ENCODE results near the gene HGFAC.

Gene HGFAC

DNA sequence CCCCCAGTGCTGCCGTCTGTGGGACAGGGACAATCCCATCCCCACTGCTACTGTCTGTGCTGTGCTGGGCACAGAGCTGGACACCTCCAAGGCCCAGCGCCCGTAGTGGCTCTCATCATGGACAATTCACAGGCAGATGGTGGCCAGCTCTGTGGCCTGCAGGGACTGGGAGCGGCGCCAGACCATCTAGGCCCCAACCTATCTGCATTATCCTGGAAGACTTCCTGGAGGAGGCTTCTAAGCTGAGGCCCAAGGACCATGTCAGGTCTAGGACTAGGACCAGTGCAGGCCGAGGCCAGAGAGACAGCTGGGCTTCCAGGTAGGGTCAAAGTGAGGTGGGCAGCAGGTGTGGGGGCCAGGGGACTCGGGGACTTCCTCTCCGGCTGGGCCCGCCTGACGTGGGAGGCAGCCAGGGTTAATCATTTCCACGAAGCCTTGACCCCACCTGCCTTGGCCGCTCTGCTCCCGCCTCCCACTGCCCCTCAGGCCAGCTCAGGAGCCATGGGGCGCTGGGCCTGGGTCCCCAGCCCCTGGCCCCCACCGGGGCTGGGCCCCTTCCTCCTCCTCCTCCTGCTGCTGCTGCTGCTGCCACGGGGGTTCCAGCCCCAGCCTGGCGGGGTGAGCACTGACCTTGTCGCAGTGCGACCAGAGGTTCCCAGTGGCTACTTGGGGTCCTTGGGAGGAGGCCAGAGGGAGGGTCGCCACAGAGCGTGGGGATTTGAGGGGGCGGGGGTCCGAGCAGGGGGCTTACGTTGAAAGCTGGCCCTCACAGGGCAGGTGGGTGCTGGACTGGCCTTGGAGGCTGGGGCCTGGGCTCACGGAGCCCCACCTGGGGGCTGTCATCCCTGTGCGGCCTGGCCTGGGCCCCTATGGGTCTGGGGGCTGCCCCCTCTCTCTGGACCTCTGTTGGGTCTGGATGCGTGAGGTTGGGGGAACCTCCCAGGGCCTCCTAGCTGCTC, at the start of gene HGFAC:
Gene HGFAC (plus strand): TSS at position 468 of the 959 bp plus-strand sequence. CDS start 34 bp downstream, at position 502.
- no peak within 1 kb of the TSS for H3K4me3 ChIP-seq (ENCODE audit: low read length)
- H3K9ac ChIP-seq (ENCODE audit: low read length), result no peak within 1 kb of the TSS
- H3K27ac ChIP-seq (ENCODE audit: low read length), result no peak within 1 kb of the TSS
- no peaks in the 10 kb centered on the region for H3K4me1 ChIP-seq (ENCODE audit: control insufficient read depth, low read depth, low read length)
- no peaks in the 10 kb centered on the region for H3K27me3 ChIP-seq (ENCODE audit: control insufficient read depth, insufficient read depth, low read length)
- no peaks in the 10 kb centered on the region for H3K9me3 ChIP-seq (ENCODE audit: control insufficient read depth, low read depth, low read length)
- H3K36me3 ChIP-seq (ENCODE audit: control insufficient read depth, low read depth, low read length), result no peaks in the 10 kb centered on the region

DNA sequence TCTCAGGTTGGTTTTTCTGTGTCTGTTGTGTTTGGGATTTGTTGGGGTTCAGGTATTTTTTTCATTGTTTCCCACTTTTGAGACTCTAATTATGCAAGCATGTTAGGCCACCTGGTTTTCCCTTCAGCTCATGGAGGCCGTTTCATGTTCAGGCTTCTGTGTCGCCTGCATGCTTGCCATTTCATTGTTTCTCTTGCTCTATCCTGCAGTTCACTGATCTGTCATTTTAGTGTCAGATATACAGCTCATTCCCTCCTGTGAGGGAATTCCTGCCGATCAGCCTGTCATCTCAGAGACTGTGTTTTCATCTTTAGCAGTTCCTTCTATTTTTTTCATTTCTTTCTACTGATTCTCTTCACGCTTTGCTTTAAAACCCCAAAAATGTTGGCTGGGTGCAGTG, 49.4 kb upstream of the HGFAC start:
- no peaks in the 10 kb centered on the region for H3K9me3 ChIP-seq (ENCODE audit: control insufficient read depth, low read depth, low read length)
- H3K27me3 ChIP-seq (ENCODE audit: control insufficient read depth, insufficient read depth, low read length), result peaks cover 5% of the 10 kb centered on the region
- H3K36me3 ChIP-seq (ENCODE audit: control insufficient read depth, low read depth, low read length), result no peaks in the 10 kb centered on the region
- no peak overlapping the region for H3K9ac ChIP-seq (ENCODE audit: low read length)
- H3K4me1 ChIP-seq (ENCODE audit: control insufficient read depth, low read depth, low read length), result peaks cover 35% of the 10 kb centered on the region
- H3K4me3 ChIP-seq (ENCODE audit: low read length), result no peak overlapping the region
- H3K27ac ChIP-seq (ENCODE audit: low read length), result no peak overlapping the region

DNA sequence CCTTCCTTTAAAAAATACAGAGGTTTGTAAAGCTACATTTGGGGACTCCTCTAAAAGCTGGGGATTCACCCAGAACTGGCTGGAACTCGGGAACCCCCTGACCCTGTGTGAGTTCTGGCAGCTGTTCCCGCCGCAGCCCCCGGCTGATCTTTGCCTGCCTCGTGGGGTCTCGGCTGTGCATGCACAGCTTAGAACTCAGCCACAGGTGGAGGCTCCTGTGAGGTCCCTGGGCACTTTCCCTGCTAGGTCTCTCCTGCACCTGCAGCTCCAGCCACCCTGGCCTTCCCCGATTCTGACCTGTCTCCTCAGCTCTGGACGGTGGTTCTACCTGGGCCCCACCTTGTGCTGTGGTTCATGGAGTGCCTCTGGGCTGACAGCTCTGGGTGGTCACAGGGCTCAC, 48.6 kb upstream of the HGFAC start:
- no peaks in the 10 kb centered on the region for H3K36me3 ChIP-seq (ENCODE audit: control insufficient read depth, low read depth, low read length)
- H3K27ac ChIP-seq (ENCODE audit: low read length), result no peak overlapping the region
- peaks cover 5% of the 10 kb centered on the region for H3K27me3 ChIP-seq (ENCODE audit: control insufficient read depth, insufficient read depth, low read length)
- no peak overlapping the region for H3K4me3 ChIP-seq (ENCODE audit: low read length)
- H3K9ac ChIP-seq (ENCODE audit: low read length), result no peak overlapping the region
- H3K9me3 ChIP-seq (ENCODE audit: control insufficient read depth, low read depth, low read length), result no peaks in the 10 kb centered on the region
- peaks cover 27% of the 10 kb centered on the region for H3K4me1 ChIP-seq (ENCODE audit: control insufficient read depth, low read depth, low read length)

DNA sequence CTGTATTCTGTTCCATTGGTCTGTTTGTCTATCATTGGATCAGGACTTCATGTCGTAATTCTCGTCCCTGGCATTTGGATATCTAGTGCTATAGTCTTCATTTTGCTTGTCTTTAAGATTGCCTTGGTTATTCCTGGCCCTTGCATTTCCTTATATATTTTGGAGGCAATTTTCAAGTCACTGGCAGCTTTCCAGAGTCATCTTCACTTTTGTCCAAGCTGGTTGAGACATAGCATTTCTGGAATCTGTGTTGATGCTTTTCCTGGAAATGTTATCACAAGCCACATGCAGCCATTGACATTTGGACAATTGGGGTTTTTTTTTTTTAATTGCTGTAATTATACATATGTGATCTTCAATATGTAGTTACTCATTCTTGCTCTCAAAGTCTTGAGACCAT, 45.2 kb upstream of the HGFAC start:
- Histone ChIP-seq H3K9me3 (ENCODE audit: control insufficient read depth, low read depth, low read length) (no peaks in the 10 kb centered on the region), H3K36me3 (ENCODE audit: control insufficient read depth, low read depth, low read length) (no peaks in the 10 kb centered on the region), H3K4me1 (ENCODE audit: control insufficient read depth, low read depth, low read length) (peaks cover 4% of the 10 kb centered on the region), H3K27ac (ENCODE audit: low read length) (no peak overlapping the region), H3K27me3 (ENCODE audit: control insufficient read depth, insufficient read depth, low read length) (no peaks in the 10 kb centered on the region), H3K9ac (ENCODE audit: low read length) (no peak overlapping the region), H3K4me3 (ENCODE audit: low read length) (no peak overlapping the region)

DNA sequence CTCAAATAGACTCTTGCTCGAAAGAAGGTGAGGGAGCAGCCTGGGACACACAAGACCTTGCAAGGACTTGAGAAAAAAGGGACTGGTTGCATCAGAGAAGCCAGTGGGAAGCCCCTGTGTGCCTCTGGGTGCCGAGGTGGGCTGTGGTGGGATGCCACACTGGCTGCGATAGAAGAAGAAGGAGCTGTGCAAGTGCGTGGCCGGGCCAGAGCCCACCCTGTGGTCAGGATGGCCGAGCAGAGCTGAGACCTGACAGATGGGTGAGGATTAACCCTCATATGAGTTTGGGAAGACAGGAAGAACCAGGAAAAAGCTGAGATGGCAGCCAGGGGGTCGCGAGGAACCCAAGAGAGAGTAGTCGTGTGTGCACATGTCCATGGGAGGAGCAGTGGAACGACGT, 44.6 kb upstream of the HGFAC start:
- Histone ChIP-seq H3K36me3 (ENCODE audit: control insufficient read depth, low read depth, low read length) (no peaks in the 10 kb centered on the region), H3K9ac (ENCODE audit: low read length) (no peak overlapping the region), H3K4me1 (ENCODE audit: control insufficient read depth, low read depth, low read length) (peaks cover under 1% of the 10 kb centered on the region), H3K4me3 (ENCODE audit: low read length) (no peak overlapping the region), H3K27ac (ENCODE audit: low read length) (no peak overlapping the region), H3K9me3 (ENCODE audit: control insufficient read depth, low read depth, low read length) (no peaks in the 10 kb centered on the region), H3K27me3 (ENCODE audit: control insufficient read depth, insufficient read depth, low read length) (no peaks in the 10 kb centered on the region)

DNA sequence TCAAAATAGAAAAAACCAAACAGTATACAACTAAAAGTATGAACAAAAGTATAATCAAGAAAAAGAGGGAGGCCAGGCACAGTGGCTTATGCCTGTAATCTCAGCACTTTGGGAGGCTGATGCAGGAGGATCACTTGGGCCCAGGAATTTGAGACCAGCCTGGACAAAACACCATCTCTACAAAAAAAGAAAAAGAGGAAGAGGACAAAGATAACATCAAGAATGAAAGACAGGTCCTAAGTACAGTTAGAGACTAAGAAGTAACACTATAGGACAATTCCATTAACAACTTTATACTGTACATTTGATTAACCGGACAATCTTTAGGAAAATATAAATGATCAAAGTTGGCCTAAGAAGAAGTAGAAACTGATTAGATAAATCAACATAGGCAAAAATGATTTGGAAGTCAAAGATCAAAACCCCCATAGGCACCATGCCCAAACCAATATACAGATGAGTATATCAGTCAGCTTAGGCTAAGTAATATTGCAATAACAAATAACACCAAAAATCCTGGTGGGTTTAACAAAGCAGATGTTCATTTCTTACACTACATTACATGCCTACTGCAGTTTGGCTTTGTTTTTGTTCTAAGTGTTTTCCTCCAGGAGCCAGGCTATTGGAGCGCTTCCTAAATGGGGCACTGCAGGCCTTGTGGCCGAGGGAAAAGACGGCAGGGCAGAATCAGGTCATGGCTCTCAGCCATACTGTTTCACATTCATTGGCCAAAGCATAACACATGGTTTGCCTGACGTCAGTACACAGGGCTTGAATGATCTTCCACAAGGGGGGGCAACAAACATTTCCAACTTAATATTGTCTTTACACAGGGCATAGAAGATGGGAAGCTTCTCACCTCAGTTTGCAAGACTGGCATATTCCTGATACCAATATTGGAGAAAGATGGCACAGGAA, 42.2 kb upstream of the HGFAC start:
- Histone ChIP-seq H3K27me3 (ENCODE audit: control insufficient read depth, insufficient read depth, low read length) (no peaks in the 10 kb centered on the region), H3K9ac (ENCODE audit: low read length) (no peak overlapping the region), H3K9me3 (ENCODE audit: control insufficient read depth, low read depth, low read length) (no peaks in the 10 kb centered on the region), H3K4me3 (ENCODE audit: low read length) (no peak overlapping the region), H3K4me1 (ENCODE audit: control insufficient read depth, low read depth, low read length) (no peaks in the 10 kb centered on the region), H3K36me3 (ENCODE audit: control insufficient read depth, low read depth, low read length) (no peaks in the 10 kb centered on the region), H3K27ac (ENCODE audit: low read length) (no peak overlapping the region)

DNA sequence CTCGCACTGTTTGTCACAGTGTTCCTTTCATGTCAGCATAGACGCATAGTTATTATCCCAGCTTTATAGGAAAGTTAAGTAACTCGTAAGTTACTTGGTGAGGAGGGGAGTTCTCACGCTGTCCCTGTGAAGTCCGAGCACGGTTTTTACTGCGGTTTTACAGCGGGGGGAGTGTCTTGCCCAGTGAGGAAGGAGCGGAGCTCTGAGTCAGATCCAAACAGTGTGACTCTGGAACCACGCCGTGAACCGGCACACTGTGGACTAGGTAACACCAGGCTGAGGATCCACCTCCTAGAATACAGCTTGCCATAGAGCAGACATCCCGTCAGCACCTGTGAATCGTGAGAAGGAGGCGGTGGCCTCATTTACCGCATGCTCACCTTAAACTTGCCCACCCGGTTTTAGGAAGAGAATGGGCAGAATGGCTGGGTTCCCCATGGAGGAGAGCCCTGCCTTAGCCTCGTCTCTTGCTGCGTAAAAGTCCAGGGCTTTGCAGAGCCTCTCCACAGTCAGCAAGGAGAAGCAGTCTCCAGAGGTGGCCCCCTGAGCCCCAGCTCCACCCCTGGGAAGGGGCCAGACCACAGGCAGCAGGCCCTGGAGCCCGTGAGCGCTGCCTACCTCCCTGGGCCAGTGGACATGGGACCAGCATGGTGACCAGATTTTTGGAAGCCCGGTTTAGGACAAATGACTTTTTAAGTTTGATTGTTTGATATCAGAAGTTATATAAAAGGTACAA, 40.2 kb upstream of the HGFAC start:
- H3K4me3 ChIP-seq (ENCODE audit: low read length), result no peak overlapping the region
- H3K36me3 ChIP-seq (ENCODE audit: control insufficient read depth, low read depth, low read length), result no peaks in the 10 kb centered on the region
- H3K27ac ChIP-seq (ENCODE audit: low read length), result no peak overlapping the region

DNA sequence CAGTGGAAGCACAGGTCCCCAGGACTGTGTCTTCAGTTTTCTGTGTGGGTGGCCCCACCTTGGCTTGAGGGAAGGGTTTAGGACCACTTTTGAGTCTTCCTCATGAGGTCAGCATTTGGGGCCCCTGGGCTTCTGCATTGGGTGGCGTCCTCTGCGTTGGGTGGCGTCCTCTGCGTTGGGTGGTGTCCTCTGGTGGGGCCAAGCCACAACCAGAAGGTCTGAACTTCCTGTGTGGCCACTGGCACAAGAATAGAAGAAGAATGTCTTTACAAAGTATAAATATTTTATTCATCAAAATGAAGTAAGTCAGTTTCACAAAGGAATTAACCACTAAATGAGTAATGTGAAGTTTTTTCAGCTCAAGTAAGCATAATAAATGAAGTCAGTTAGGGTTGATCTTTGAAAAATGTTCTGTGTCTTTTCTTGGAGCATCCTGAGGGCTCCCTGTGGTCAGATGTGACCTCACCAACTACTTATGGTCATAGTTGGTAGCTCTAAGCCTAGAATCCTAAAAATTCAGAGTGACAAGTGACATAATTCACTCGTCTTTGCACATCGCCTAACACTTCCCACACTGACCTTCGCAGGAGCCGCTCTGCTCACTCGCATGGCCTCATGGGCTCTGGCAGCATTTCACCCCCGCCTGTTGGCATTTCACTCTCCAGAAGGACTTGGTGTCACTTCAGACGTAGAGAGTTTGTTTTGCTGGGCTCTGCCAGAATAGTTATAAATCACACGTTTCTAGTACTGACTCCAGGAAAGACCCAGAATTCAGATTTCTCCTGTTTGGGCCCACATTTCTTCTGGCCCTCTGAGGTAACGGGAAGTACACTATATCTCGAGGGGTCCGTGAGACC, 39.0 kb upstream of the HGFAC start:
- H3K9me3 ChIP-seq (ENCODE audit: control insufficient read depth, low read depth, low read length), result no peaks in the 10 kb centered on the region
- no peaks in the 10 kb centered on the region for H3K4me1 ChIP-seq (ENCODE audit: control insufficient read depth, low read depth, low read length)
- H3K4me3 ChIP-seq (ENCODE audit: low read length), result no peak overlapping the region
- no peaks in the 10 kb centered on the region for H3K27me3 ChIP-seq (ENCODE audit: control insufficient read depth, insufficient read depth, low read length)
- no peaks in the 10 kb centered on the region for H3K36me3 ChIP-seq (ENCODE audit: control insufficient read depth, low read depth, low read length)
- H3K27ac ChIP-seq (ENCODE audit: low read length), result no peak overlapping the region
- no peak overlapping the region for H3K9ac ChIP-seq (ENCODE audit: low read length)

More for the DNA sequence above, 40.2 kb upstream of the HGFAC start:
- Histone ChIP-seq H3K9ac (ENCODE audit: low read length) (no peak overlapping the region), H3K4me1 (ENCODE audit: control insufficient read depth, low read depth, low read length) (no peaks in the 10 kb centered on the region), H3K27me3 (ENCODE audit: control insufficient read depth, insufficient read depth, low read length) (no peaks in the 10 kb centered on the region), H3K9me3 (ENCODE audit: control insufficient read depth, low read depth, low read length) (no peaks in the 10 kb centered on the region)

DNA sequence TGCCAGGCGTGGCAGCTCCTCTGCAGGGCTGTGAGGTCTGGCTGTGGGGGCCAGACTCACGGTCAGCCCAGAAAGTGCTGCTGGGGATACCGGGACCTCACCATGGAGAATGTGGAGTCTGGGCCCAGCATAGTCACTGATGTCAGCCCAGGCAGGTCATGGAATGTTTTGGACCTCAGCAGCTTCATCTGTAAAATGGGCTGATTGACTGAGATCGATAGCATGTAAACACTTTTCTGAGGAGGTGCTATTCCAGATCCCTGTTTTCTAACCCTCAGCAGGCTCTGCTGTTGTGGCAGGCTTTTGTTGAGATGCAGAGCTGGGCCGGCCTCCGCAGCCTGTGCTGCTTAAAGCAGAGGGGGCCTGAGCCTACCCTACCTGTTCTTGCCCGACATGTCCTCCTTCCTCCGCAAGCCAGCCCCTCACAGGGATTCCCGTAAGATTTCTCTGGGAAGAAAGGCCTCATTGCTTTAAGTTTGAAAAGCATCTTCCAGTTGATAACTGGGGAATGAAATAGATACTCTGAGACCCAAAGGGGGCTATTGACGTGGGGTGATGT, 38.3 kb upstream of the HGFAC start:
- H3K36me3 ChIP-seq (ENCODE audit: control insufficient read depth, low read depth, low read length), result no peaks in the 10 kb centered on the region
- H3K4me3 ChIP-seq (ENCODE audit: low read length), result no peak overlapping the region
- H3K27me3 ChIP-seq (ENCODE audit: control insufficient read depth, insufficient read depth, low read length), result no peaks in the 10 kb centered on the region
- H3K4me1 ChIP-seq (ENCODE audit: control insufficient read depth, low read depth, low read length), result peaks cover 3% of the 10 kb centered on the region
- H3K9ac ChIP-seq (ENCODE audit: low read length), result no peak overlapping the region
- no peaks in the 10 kb centered on the region for H3K9me3 ChIP-seq (ENCODE audit: control insufficient read depth, low read depth, low read length)
- H3K27ac ChIP-seq (ENCODE audit: low read length), result no peak overlapping the region

DNA sequence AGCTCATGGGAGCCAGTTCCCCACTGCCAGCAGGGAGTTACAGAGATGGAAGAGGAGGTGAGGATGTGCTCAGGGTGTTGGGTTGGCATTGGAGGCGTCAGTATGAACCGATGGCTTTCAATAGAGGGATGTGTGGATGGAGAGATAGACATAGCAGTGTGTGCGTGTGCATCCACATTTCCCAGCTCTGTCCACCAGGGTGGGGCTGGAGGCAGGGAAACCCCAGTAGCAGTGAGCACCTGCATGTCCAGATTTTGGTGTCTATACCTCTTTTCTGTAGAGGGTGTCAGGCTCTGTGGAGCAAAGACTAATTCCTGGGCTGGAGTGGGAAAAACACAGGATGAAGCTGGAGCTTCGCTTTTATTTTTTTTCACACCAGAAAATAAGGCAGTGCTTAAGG, 37.2 kb upstream of the HGFAC start:
- peaks cover 9% of the 10 kb centered on the region for H3K4me1 ChIP-seq (ENCODE audit: control insufficient read depth, low read depth, low read length)
- no peak overlapping the region for H3K4me3 ChIP-seq (ENCODE audit: low read length)
- no peaks in the 10 kb centered on the region for H3K36me3 ChIP-seq (ENCODE audit: control insufficient read depth, low read depth, low read length)
- no peak overlapping the region for H3K9ac ChIP-seq (ENCODE audit: low read length)
- no peaks in the 10 kb centered on the region for H3K9me3 ChIP-seq (ENCODE audit: control insufficient read depth, low read depth, low read length)
- no peaks in the 10 kb centered on the region for H3K27me3 ChIP-seq (ENCODE audit: control insufficient read depth, insufficient read depth, low read length)
- H3K27ac ChIP-seq (ENCODE audit: low read length), result no peak overlapping the region

Measured in iPS-18a (cell line).